HepG2 (cell line): ENCODE data around the gene PCGF2. TPM values are rescaled to one million over a fixed set of nuclear protein-coding genes. Genes with fewer than 3 reads are reported as not detected.

Source experiments
- ATAC-seq: fragments of 200-7000 bp; cut with Tn5 transposase; 3 replicates; pipeline ENCODE4 v1.9.1; 2020; ENCODE audit warnings: mild to moderate bottlenecking, moderate library complexity
- BruUV-seq: library from RNA; stranded (reverse); fragments of 400-500 nt; replicated peaks from 2 replicates; lab custom pipeline; 2021; lab: Mats Ljungman, UMichigan
- CTCF ChIA-PET: fragments of 300-600 bp; formaldehyde crosslinking; extraction: SDS; loops from one replicate; lab custom pipeline; 2021; ENCODE audit warnings: low total read pairs, inconsistent platforms, low intra/inter-chr PET ratio; lab: Yijun Ruan, JAX
- POLR2A ChIA-PET: fragments of 350-600 bp; sonication (Branson Sonifier 250); formaldehyde crosslinking; loops from one replicate; lab custom pipeline; 2020; ENCODE audit warnings: antibody characterized with exemption, inconsistent platforms; lab: Yijun Ruan, JAX
- DNase-seq: peaks from one replicate; pipeline ENCODE4 v3.0.0-alpha.2; 2015; ENCODE audit warnings: low spot score
- FAIRE-seq: peaks from 3 replicates; lab custom pipeline; 2011; peaks lifted over from hg19 to GRCh38; lab: Jason Lieb, UNC
- H2AFZ ChIP-seq: one replicate; pipeline ENCODE4 v1.6.1; 2011; ENCODE audit warnings: low read length, inconsistent platforms
- H3K27ac ChIP-seq: fragments of 300-600 bp; 3 replicates; pipeline ENCODE4 v1.8.0; 2011; ENCODE audit warnings: mixed run types, mild to moderate bottlenecking, mixed read lengths, low read length, inconsistent platforms; ENCODE audit not compliant: insufficient read depth; ENCODE audit errors: extremely low read length
- H3K27me3 ChIP-seq, 2 experiments: fragments of 200-600 bp in 1 of 2; 2 replicates in 1 of 2; 3 replicates in 1 of 2; pipeline versions ENCODE4 v1.6.0 to v1.8.0; 2011; ENCODE audit warnings: low read length in 2 of 2, mild to moderate bottlenecking in 2 of 2, moderate library complexity in 2 of 2, inconsistent platforms in 1 of 2; ENCODE audit not compliant: insufficient read depth in 2 of 2, control insufficient read depth in 1 of 2
- H3K36me3 ChIP-seq, 2 experiments: fragments of 200-600 bp in 1 of 2; replicated peaks in 1 of 2; 2 replicates in 1 of 2; 3 replicates in 1 of 2; pipeline versions ENCODE4 v1.5.1 to v1.8.0; 2011; ENCODE audit warnings: low read length in 2 of 2, inconsistent platforms in 1 of 2; ENCODE audit not compliant: insufficient read depth in 2 of 2, control insufficient read depth in 1 of 2
- H3K4me1 ChIP-seq: 2 replicates; pipeline ENCODE4 v1.5.1; 2012; ENCODE audit warnings: low read length, inconsistent platforms; ENCODE audit not compliant: insufficient read depth
- H3K4me2 ChIP-seq: 2 replicates; pipeline ENCODE4 v1.6.0; 2011; ENCODE audit warnings: low read depth, low read length, inconsistent platforms
- H3K4me3 ChIP-seq, 3 experiments: fragments of 200-600 bp in 1 of 3; sonication (generic), shearing (Covaris generic) in 1 of 3; replicated peaks in 1 of 3; 2 replicates each; pipeline ENCODE4 v1.5.1; 2011 to 2016; ENCODE audit warnings: low read length in 3 of 3, inconsistent platforms in 2 of 3, low read depth in 2 of 3, mild to moderate bottlenecking in 2 of 3, control low read depth in 1 of 3, mixed read lengths in 1 of 3; ENCODE audit not compliant: insufficient read depth in 1 of 3
- H3K79me2 ChIP-seq: one replicate; pipeline ENCODE4 v1.6.1; 2011; ENCODE audit warnings: low read length, inconsistent platforms; ENCODE audit not compliant: insufficient read depth
- H3K9ac ChIP-seq: 2 replicates; pipeline ENCODE4 v1.6.0; 2011; ENCODE audit warnings: mild to moderate bottlenecking, low read depth, low read length, inconsistent platforms; ENCODE audit not compliant: insufficient read depth
- H3K9me3 ChIP-seq: 2 replicates; pipeline ENCODE4 v1.5.1; 2012; ENCODE audit warnings: mild to moderate bottlenecking, low read length
- H4K20me1 ChIP-seq: 2 replicates; pipeline ENCODE4 v1.6.0; 2011; ENCODE audit warnings: inconsistent platforms, mild to moderate bottlenecking, low read length, moderate library complexity; ENCODE audit not compliant: insufficient read depth
- ARNT2 ChIP-seq: sonication (generic); formaldehyde crosslinking; IDR thresholded peaks from 2 replicates; pipeline ENCODE4 v1.8.0; 2022; ENCODE audit warnings: mild to moderate bottlenecking, low read depth, missing genetic modification reagents, moderate library complexity
- CHD4 ChIP-seq: fragments of 200-600 bp; sonication (generic); IDR thresholded peaks from 2 replicates; pipeline ENCODE4 v1.7.0; 2017; ENCODE audit warnings: mild to moderate bottlenecking, low read length, borderline replicate concordance
- ELF4 ChIP-seq: sonication (generic); formaldehyde crosslinking; IDR thresholded peaks from 2 replicates; pipeline ENCODE4 v1.5.0; 2020; ENCODE audit warnings: missing genetic modification reagents, mild to moderate bottlenecking, moderate library complexity, borderline replicate concordance
- HNRNPLL ChIP-seq: fragments of 200-400 bp; formaldehyde crosslinking; IDR thresholded peaks from 2 replicates; pipeline ENCODE4 v1.6.1; 2017; ENCODE audit warnings: mild to moderate bottlenecking, low read depth, low read length; ENCODE audit not compliant: poor library complexity, severe bottlenecking
- MED8 ChIP-seq: sonication (generic); formaldehyde crosslinking; IDR thresholded peaks from 2 replicates; pipeline ENCODE4 v1.8.1; 2023; ENCODE audit warnings: mild to moderate bottlenecking, missing genetic modification reagents; ENCODE audit not compliant: insufficient replicate concordance
- NKX3-1 ChIP-seq: sonication (generic); formaldehyde crosslinking; IDR thresholded peaks from 2 replicates; pipeline ENCODE4 v1.5.0; 2020; ENCODE audit warnings: missing genetic modification reagents
- POLR2G ChIP-seq: fragments of 200-400 bp; formaldehyde crosslinking; IDR thresholded peaks from 2 replicates; pipeline ENCODE4 v1.6.1; 2018; ENCODE audit warnings: mild to moderate bottlenecking, low read depth, low read length, moderate library complexity
- RARG ChIP-seq: sonication (generic); formaldehyde crosslinking; IDR thresholded peaks from 2 replicates; pipeline ENCODE4 v1.4.0; 2020; ENCODE audit warnings: low read depth, mild to moderate bottlenecking, missing genetic modification reagents
- RBFOX2 ChIP-seq: fragments of 200-400 bp; formaldehyde crosslinking; IDR thresholded peaks from 2 replicates; pipeline ENCODE4 v1.6.1; 2017; ENCODE audit warnings: low read depth, mild to moderate bottlenecking, low read length
- SIX4 ChIP-seq: sonication (generic); formaldehyde crosslinking; IDR thresholded peaks from 2 replicates; pipeline ENCODE4 v1.4.0; 2020; ENCODE audit warnings: missing genetic modification reagents
- ZNF382 ChIP-seq: sonication (generic); formaldehyde crosslinking; IDR thresholded peaks from 2 replicates; pipeline ENCODE4 v1.5.0; 2020; ENCODE audit warnings: missing genetic modification reagents, mild to moderate bottlenecking, borderline replicate concordance
- ZNF552 ChIP-seq: sonication (generic); formaldehyde crosslinking; IDR thresholded peaks from 2 replicates; pipeline ENCODE4 v1.9.0; 2022; ENCODE audit warnings: missing genetic modification reagents, mild to moderate bottlenecking, borderline replicate concordance
- ZNF570 ChIP-seq: sonication (generic); formaldehyde crosslinking; IDR thresholded peaks from 2 replicates; pipeline ENCODE4 v1.4.0; 2020; ENCODE audit warnings: mild to moderate bottlenecking, missing genetic modification reagents, borderline replicate concordance
- ZNF589 ChIP-seq: sonication (generic); formaldehyde crosslinking; conservative IDR thresholded peaks from 2 replicates; pipeline ENCODE4 v1.8.0; 2022; ENCODE audit warnings: mild to moderate bottlenecking, moderate library complexity, missing genetic modification reagents
- ZNF598 ChIP-seq: sonication (generic); formaldehyde crosslinking; IDR thresholded peaks from 2 replicates; pipeline ENCODE4 v1.5.1; 2020; ENCODE audit warnings: mild to moderate bottlenecking, missing genetic modification reagents, borderline replicate concordance
- ZNF629 ChIP-seq: sonication (generic); formaldehyde crosslinking; conservative IDR thresholded peaks from 2 replicates; pipeline ENCODE4 v1.5.0; 2020; ENCODE audit warnings: missing genetic modification reagents
- WGBS: methylation state at CpG from one replicate; pipeline ENCODE4 v1.1.6; 2017; ENCODE audit warnings: low lambda C conversion rate; 5-methylcytosine and 5-hydroxymethylcytosine counted together
- in situ Hi-C: cut with HindIII; loops from 2 replicates; pipeline ENCODE4 v1.10.0; 2017; ENCODE audit warnings: low pct_unique_long_range_greater_than_20kb; ENCODE audit not compliant: extremely low pct_ligation_motif_present
- intact Hi-C: fragments of 100-400 bp; cut with micrococcal nuclease; formaldehyde crosslinking; loops from one replicate; pipeline ENCODE4 v1.10.0; 2022; ENCODE audit not compliant: unreplicated experiment
- polyA plus RNA-seq, 8 experiments: library from polyadenylated mRNA; depleted of rRNA in 3 of 8; stranded (reverse) in 7 of 8; unstranded in 1 of 8; fragments of >200 nt; fragmentation: Illumina TruSeq in 4 of 8; extraction: Trizol in 4 of 8; gene quantifications; 2 replicates each; pipeline versions ENCODE4 v1.2.1 to v1.2.3, GENCODE V29; 2011 to 2016; ENCODE audit warnings: low read depth in 4 of 8, missing spikeins in 1 of 8, mixed read lengths in 1 of 8; ENCODE audit not compliant: insufficient read depth in 1 of 8
- total RNA-seq, 5 experiments: library from RNA; depleted of rRNA; stranded (reverse); fragments of >200 nt; fragmentation: Illumina TruSeq; extraction: Trizol; gene quantifications; 2 replicates each; pipeline ENCODE4 v1.2.3, GENCODE V29; 2016; ENCODE audit warnings: low read depth in 1 of 5
- TF ChIP-seq, protein P1 (sequence below): sonication (generic); formaldehyde crosslinking; IDR thresholded peaks from 2 replicates; pipeline ENCODE4 v1.9.0; 2021; ENCODE audit warnings: missing genetic modification reagents, borderline replicate concordance
- TF ChIP-seq, protein P2 (sequence below): sonication (generic); IDR thresholded peaks from 2 replicates; pipeline ENCODE4 v1.6.1; 2016; ENCODE audit warnings: low read depth, borderline replicate concordance
- TF ChIP-seq, protein P3 (sequence below): sonication (generic); formaldehyde crosslinking; IDR thresholded peaks from 2 replicates; pipeline ENCODE4 v1.4.0; 2020; ENCODE audit warnings: low read depth, mild to moderate bottlenecking, missing genetic modification reagents

Gene PCGF2
- total and polyA plus RNA-seq, 2 of the 13 experiments (the other 11 are each of a cell fraction or from before 2014, with no cell fraction given), result 11.6 to 29.4 TPM

DNA sequence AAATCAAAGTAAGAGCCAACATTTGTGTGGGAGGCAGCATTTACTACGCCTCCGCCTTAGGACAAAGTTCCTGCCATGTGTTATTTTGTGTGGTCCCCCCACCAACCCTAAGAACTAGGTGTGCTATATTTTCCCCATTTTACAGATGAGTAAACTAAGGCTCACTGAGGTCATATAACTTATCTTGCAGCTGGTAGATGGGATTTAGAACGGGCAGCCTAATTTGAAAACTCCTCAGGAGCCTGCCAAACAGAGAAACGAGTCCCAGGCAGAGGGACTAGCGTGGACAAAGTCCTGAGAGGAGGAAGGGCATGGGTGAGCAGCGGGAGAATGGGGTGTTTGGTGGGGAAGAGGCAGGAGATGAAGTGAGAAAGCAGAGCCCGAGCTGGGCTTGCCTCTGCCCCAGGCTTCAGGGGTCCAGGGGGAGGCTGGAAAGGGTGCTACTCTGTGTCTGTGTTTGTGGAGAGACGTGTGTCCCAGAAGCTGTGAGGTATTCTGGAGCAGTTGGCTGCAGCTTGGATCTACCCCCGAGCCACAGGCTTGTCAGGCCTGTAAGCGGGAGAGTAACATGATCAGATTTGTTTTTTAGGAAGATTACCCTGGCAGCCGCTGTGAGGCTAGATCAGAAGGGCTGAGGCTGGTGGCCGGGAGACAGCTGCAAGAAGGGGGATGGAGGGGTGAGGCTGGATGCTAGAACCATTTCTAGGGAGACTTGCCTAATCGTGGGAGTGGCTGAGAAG, 38.1 kb downstream of the PCGF2 start:
- Histone ChIP-seq H2AFZ (no peak overlapping the region), H3K4me2 (no peak overlapping the region), H3K4me1 (peaks cover 48% of the 10 kb centered on the region), H3K9ac (no peak overlapping the region), H3K27ac (no peak overlapping the region), H3K9me3 (no peaks in the 10 kb centered on the region), H3K36me3 (peaks cover 38 to 76% of the 10 kb centered on the region in 2 experiments), H3K27me3 (no peaks in the 10 kb centered on the region), H3K79me2 (peaks cover 27% of the 10 kb centered on the region), H4K20me1 (peaks cover 12% of the 10 kb centered on the region), H3K4me3 (no peak overlapping the region)
- ChIA-PET CTCF (no interaction called here), POLR2A (interaction anchor here (0.7 to 3.4 kb wide), 6 partner anchors 8 to 34 kb away, joined by 3 to 20 read pairs (median 11); partner anchors contain the start of gene EPOP)
- BruUV-seq, result no TSS peak
- ATAC-seq (no peak), FAIRE-seq (no peak), DNase-seq (no peak)
- intact Hi-C loops (no loop called here), in situ Hi-C loops (no loop called here)
- WGBS, result 91% methylated on average over 13 of the region's 13 CpGs
- TF ChIP-seq, protein P1, sequence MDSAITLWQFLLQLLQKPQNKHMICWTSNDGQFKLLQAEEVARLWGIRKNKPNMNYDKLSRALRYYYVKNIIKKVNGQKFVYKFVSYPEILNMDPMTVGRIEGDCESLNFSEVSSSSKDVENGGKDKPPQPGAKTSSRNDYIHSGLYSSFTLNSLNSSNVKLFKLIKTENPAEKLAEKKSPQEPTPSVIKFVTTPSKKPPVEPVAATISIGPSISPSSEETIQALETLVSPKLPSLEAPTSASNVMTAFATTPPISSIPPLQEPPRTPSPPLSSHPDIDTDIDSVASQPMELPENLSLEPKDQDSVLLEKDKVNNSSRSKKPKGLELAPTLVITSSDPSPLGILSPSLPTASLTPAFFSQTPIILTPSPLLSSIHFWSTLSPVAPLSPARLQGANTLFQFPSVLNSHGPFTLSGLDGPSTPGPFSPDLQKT (CRISPR knock-in tag), result no peak
- TF ChIP-seq RBFOX2 (0 out of 2 replicates have a peak, but pooled peaks have one; percentile 26), ZNF629 (peak; percentile 90), ZNF589 (CRISPR knock-in tag) (no peak), ZNF552 (CRISPR knock-in tag) (no peak), CHD4 (peak; percentile 48; the same call in 1 of the 2 replicates), ARNT2 (CRISPR knock-in tag) (no peak), ZNF570 (CRISPR knock-in tag) (no peak), ELF4 (CRISPR knock-in tag) (no peak), ZNF382 (CRISPR knock-in tag) (no peak), SIX4 (CRISPR knock-in tag) (no peak), RARG (CRISPR knock-in tag) (no peak), NKX3-1 (CRISPR knock-in tag) (no peak), MED8 (CRISPR knock-in tag) (no peak), HNRNPLL (no peak), POLR2G (0 out of 2 replicates have a peak, but pooled peaks have one; percentile 17), ZNF598 (CRISPR knock-in tag) (no peak)
- TF ChIP-seq, protein P2, sequence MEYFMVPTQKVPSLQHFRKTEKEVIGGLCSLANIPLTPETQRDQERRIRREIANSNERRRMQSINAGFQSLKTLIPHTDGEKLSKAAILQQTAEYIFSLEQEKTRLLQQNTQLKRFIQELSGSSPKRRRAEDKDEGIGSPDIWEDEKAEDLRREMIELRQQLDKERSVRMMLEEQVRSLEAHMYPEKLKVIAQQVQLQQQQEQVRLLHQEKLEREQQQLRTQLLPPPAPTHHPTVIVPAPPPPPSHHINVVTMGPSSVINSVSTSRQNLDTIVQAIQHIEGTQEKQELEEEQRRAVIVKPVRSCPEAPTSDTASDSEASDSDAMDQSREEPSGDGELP, result no peak
- TF ChIP-seq, protein P3, sequence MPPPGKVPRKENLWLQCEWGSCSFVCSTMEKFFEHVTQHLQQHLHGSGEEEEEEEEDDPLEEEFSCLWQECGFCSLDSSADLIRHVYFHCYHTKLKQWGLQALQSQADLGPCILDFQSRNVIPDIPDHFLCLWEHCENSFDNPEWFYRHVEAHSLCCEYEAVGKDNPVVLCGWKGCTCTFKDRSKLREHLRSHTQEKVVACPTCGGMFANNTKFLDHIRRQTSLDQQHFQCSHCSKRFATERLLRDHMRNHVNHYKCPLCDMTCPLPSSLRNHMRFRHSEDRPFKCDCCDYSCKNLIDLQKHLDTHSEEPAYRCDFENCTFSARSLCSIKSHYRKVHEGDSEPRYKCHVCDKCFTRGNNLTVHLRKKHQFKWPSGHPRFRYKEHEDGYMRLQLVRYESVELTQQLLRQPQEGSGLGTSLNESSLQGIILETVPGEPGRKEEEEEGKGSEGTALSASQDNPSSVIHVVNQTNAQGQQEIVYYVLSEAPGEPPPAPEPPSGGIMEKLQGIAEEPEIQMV (CRISPR knock-in tag), result no peak
